Left cardiac atrium (tissue), 4 donors: ENCODE data around the gene CYP3A4. TPM values are rescaled to one million over a fixed set of nuclear protein-coding genes. Genes with fewer than 3 reads are reported as not detected.
"Not testable (repeated sequence)": the region's sequence is repeated elsewhere in the genome, so short reads cannot be mapped to it uniquely, and the experiment has no call there.

Experiments used
- ATAC-seq, 2 donors: fragments of 200-7000 bp; cut with Tn5 transposase; one replicate each; pipeline ENCODE4 v1.9.1; 2020; ENCODE audit warnings: mild to moderate bottlenecking in 2 of 2, moderate library complexity in 2 of 2
- DNase-seq: peaks from one replicate; pipeline ENCODE4 v3.0.0-alpha.2; 2020
- intact Hi-C, 2 donors: fragments of 100-400 bp; cut with DNase I; formaldehyde crosslinking; loops; one replicate each; pipeline versions ENCODE4 v1.14.1 to v1.15.1; 2022 to 2023
- total RNA-seq, 2 donors: library from RNA; stranded (reverse); fragmentation: NEBNext Ultra II Directional; extraction: Animal tissue kit (Norgen Biotek cat#: 25700); gene quantifications; one replicate each; pipeline ENCODE4 v1.2.1, GENCODE V29; 2021
- donor health status: DM: no; HTN: yes; CAD: no.
- donor health status: DM: no; HTN: yes; CAD: no; lungs with severe emphysema.
- donor health status: DM: yes; HTN: yes; CAD: no.
- donor health status: Dilated cardiomyopathy.

Gene CYP3A4
- total RNA-seq, 2 donors from 2014 or later, result 0.32 to 0.34 TPM

DNA sequence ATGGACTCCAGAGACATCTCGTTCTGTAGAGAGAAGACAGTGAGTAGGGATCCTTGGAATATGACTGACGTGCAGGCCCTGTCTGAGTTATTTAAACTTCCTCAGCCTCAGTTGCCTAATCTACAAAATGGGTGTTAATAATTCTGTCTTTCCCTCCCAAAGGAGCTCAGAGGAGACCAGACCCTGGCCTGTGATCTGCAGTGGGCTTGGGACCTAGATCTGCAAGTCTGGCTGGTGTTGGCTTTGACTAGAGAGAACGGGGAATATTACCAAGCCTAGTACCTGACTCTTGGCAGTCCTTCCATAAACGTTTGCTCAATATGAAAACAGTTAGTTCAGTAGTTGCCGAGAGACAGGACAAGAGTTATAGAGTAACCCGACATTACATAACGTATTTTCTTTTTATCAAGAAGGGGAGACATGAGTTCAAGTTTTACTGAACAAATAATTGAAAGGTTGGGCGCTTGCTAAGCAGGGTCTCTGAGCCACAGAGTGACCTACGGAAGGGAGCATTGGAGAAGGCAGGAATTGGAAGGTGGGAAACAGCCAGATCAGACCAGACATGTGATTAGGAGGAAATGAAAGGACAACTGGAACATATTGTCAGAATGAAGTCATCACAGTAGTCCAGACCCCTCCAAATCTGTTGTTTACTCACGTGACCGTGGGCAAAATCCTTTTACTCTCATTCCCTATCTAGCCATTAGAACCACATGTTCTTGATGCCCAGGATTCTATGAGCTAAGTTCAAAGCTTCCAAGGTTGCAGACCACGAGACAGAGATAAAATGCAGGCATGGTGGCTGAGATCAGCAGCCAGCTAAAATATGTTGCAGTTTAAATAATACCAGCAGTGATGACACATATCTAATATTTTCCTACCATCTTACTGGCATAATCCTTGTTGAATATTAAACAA lies 10.9 kb upstream of the CYP3A4 start:
- ATAC-seq, result no peak
- intact Hi-C loops, result no loop called here
- no peak for DNase-seq

DNA sequence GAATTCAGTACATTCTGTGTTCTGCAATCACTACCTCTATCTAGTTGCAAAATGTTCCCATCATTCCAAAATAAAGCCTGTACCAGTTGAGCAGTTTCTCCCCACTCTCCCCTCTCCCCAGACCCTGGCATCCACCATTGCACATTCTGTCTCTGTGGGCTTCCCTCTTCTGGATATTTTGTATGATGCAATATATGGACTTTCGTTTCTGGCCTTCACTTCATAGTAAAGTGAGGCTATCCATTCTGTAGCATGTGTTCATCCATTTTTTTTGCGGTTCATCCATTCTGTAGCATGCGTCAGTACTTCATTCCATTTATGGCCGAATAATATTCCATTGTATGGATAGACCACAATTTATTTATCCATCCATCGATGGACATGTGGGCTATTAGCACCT lies 9.5 kb upstream of the CYP3A4 start:
- DNase-seq (no peak), ATAC-seq (no peak)

DNA sequence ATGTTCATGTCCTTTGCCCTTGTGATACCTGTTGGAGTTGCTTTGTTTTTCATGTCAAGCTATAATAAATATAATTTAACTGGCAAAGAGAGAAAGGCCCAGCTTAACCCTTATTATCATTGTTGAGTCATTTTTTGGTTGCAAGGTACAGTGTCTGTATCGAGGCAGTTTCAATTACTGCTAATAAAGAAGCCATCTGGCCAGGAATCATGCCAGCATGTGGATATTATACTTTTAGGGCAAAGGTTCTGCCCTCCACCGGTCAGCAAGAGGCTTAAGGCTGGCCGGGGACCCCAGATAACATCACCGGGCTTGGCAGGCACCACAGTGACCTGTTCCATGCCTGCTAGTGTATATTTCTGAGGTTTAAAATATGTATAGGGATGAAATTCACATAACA lies 9.0 kb upstream of the CYP3A4 start:
- DNase-seq (no peak), ATAC-seq (no peak)
- intact Hi-C loops, result no loop called here

More for the DNA sequence above, 9.5 kb upstream of the CYP3A4 start:
- intact Hi-C loops, result no loop called here

DNA sequence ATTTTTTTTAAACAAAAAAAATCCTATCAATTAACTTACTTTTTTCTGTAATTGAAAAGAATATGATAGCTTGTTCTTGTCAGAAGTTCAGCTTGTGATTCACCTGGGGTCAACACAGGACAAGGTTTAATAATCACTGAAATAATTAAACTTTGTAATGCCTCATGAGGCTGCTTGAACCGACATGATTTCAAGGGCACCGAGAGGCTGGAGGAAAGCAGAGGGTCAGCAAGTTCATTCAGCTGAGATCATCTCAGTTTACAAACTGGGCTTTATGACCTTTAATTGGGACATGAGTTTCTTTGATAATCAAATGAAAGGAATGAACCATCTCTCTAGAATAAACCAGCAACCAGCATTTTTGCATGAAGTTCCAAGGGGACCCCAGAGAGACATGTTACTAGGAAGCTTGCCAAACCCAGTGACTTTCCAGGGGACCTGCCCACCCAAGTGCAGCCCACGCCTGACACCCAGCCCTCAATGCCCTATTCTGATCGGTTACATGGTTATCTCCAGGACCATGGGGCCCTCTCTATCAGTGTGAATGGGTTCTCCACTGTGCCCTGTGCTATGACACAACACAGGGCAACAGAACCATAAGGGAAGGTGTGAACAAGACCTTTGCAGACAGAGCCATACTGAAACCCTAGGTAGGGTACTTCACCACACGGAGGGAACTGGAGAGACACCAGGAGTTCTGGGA lies 7.8 kb upstream of the CYP3A4 start:
- ATAC-seq, result no peak
- intact Hi-C loops, result no loop called here
- no peak for DNase-seq

DNA sequence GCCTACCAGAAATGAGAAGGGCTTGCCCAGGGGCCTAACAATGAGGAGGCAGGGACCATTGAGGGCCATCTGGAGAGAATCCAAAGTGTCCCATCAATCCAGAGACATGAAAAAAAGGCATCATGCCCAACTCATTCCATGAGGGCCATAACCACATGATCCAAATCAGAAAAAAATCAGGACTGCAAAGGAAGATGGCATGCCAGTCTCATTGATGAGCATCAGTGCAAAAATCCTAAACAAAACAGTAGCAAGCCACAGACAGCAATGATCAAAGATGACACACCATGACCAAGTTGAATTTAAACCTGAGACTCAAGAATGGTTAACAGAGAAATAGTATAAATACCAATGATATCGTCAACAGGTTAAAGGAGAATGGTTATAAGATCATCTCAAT lies 7.0 kb upstream of the CYP3A4 start:
- ATAC-seq (no peak), DNase-seq (no peak)
- intact Hi-C loops, result no loop called here

DNA sequence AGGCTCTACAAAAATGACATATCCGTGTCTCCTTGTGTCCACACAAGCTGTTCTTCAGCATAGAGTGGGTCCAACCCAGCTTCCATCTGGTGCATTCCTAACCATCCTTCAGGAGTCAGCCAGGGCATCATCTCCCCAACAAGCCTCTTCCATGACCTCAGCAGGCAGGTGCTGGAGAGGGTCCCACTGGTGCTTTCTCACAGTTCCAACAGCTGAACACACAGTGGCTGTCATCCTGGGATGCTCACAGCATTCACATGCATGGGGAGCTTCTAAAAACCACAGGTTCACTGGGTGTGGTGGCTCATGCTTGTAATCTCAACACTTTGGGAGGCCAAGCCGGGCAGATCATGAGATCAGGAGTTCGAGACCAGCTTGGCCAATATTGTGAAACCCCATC lies 6.4 kb upstream of the CYP3A4 start:
- intact Hi-C loops, result no loop called here
- no peak for ATAC-seq
- no peak for DNase-seq

DNA sequence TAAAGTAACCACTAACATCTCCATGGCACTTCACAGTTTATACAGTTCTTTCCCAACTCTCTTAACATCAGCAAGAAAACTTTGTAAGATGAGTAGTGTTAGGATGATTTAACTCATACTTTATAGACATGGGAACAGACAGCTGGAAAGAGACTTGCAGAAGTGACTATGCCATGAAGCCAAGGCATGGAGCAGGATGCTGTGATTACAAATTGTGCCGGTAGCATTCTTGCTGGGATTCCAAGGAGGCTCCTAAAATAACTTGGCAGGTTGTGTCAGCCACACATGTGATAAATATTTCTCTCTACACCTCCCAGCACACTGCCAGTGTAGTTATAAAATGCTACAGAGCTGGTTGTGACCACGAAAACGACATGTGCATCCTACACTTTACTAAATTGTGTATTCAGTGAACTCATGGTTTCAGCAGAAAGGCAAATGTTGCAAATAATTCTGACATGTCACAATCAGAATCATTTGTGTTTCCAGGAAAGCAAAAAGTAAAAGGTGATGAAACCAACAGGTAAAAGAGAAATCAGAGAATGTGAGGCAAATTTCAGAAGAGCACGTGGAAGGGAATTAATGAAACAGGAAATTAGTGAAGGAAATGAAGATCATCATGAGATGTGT lies 5.6 kb upstream of the CYP3A4 start:
- no peak for DNase-seq
- intact Hi-C loops, result no loop called here
- ATAC-seq, result no peak

DNA sequence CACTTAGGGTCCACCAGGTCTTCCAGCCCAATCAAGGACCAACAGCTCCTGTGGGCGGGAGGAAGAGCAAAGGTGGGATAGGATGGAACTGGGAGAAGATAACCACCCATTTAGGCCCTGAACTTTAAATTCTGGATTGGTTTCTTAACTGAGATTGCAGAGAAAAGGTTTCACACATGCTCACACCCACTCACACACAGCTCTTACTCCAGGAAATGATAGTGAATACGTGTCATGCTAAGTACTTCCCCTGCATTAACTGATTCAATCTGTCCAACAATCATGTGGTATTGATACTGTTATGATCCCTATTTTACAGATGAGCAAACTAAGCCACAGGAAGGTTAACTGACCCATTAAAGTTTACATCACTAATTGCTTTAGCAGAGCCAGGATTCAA lies 4.6 kb upstream of the CYP3A4 start:
- ATAC-seq (no peak), DNase-seq (no peak)
- intact Hi-C loops, result no loop called here

DNA sequence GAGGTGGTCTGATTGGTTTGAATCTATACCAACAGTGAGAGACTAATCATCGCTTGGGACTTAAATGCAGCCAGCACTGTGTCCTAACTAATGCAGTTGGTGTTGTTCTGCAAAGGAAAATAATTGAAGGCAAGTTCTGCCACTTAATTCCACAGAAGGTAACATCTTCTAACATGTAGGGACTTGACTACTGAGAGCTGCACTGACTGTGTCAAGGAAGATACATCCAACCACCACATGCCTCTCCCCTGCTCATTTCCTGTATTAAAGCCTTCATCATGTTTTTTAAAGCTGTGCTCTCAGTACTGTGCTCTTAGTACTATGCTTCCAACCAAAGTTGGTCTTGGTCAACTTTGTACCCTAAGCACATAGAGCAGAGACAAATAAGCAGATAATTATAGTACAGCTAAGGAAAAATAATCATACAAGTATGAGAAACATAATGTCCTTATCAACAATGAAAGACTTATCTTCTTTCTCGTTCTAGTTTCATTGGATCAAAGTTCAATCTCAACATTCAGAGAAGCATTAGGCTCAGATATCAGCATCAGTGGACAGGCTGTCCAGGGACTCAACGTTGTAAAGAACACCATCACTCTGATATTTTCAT lies 2.8 kb upstream of the CYP3A4 start:
- intact Hi-C loops, result no loop called here
- DNase-seq, result no peak
- no peak for ATAC-seq

DNA sequence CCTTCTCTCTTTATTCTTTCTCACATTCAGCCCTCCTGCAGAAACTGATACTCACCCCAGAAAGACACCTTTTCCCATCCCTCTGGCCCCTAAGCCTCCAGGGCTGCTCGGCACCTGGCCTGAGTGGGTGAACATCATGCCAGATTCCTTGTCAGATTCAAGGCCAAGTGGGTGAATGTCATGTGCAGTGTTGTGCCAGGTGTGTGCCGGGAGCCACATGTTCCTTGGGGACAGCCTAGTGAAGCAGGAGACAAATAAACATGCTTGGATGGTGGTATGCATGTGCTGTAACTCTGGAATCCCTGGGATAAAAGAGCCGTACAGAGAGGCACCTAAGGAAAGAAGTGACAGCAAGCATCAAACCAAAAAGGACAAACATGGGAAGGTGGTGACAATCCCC lies 1.7 kb upstream of the CYP3A4 start:
- DNase-seq, intact Hi-C loops, ATAC-seq: not testable (repeated sequence)

DNA sequence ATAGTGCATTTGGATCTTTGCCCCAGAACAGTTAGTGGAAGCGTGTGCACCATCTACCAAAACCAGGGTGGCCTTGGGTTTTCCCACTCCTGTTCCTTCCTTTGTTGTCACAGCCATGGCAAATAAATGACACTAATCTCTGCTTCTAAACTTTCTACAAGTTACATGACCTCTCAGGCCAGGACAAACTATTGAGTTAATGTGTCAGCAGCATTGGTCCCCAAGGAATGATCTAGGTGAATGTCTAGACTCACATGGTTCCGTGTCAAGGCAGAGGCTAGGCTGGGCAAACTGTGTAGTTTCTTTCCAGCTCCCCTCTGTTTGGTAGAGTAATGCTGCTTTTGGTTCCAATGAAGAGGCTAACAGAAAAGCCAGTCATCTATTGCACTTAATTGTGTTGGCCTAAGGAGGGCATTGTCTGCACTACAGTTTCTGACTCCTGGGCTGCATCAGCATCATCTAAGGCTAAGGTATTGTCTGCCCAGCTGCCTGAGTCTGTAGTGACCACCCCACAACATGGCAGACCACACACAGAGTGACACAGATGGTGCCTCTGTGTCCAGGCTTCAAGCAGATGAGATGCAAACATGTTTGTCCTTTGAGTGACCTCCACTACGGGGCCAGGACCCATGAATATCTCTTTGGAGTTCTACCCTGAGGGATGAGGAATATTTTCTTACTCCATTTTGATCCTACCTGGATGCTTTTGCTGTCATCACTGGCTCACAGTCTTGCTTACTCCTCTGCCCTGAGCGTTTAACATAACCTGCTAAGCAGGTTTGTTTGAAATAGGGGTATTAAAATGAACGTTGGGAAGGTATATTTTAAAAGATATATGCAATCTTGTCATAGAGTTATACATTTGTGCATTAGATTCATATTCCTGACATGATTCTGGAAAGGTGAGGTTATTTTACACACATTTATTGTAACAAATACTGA lies 1.7 kb downstream of the CYP3A4 start:
- DNase-seq (no peak), ATAC-seq (no peak)
- intact Hi-C loops, result no loop called here

DNA sequence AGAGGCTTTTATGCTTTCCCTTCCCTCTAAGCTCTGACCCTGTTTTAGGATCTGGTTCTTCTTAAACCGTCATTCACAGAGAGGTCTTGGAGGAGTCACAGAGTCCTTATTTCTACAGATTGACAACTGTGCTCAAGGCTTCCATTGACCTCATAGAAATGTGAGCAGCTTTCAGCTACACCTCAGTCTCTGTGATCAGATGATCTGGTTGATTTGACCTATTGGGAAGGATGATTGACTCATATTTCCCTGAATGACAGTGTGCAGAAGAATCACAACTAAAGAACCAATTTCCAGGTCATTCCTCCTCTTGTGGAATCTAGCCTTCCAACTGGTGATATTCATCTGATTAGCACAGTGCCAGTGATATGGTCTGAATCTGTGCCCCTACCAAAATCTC lies 3.4 kb downstream of the CYP3A4 start:
- DNase-seq, result no peak
- intact Hi-C loops, result no loop called here
- no peak for ATAC-seq

DNA sequence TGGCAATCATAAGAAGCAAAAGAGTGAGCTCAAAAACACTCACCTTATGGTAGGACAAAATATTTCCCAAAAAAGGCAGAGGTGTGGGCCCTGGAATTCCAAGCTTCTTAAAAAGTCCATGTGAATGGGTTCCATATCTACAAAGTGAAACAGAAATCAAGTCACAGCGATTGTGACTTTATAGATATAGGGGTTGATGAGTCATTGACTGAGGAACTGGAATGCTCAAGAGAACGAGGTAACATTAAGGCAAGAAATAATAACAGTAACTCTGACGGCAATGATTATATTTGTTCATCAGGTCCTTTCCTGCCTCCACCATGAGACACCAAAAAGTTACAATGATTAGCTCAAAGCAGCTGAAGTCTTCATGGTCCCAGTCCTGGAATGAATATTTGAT lies 4.0 kb downstream of the CYP3A4 start:
- intact Hi-C loops, result no loop called here

DNA sequence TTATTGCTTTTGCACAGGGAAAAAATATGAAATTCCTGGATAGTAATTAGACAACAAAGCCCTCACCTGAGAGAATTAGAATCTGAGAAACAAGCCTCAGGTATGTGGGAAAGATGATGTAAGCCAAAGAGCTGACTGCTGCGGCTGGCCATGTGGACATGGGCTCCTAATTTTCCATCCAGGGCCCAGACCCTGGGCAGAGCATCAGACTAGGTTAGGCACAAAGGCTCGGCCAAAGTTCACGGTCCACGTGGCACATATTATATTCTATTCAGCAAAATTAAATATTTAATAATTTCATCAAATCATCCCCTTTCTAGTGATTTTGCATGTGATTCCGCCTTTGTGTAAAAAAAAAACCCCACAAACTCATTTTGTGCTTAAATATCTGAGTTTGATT lies 5.1 kb downstream of the CYP3A4 start:
- ATAC-seq (no peak), DNase-seq (no peak)
- intact Hi-C loops, result no loop called here

More for the DNA sequence above, 4.0 kb downstream of the CYP3A4 start:
- DNase-seq (no peak), ATAC-seq (no peak)

DNA sequence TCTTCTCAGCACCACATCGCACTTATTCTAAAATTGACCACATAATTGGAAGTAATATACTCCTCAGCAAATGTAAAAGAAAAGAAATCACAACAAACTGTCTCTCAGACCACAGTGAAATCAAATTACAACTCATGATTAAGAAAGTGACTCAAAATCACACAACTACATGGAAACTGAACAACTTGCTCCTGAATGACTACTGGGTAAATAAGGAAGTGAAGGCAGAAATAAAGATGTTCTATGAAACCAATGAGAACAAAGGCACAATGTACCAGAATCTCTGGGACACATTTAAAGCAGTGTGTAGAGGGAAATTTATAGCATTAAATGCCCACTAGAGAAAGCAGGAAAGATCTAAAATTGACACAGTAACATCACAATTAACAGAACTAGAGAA lies 10.6 kb downstream of the CYP3A4 start:
- DNase-seq, ATAC-seq, intact Hi-C loops: not testable (repeated sequence)

DNA sequence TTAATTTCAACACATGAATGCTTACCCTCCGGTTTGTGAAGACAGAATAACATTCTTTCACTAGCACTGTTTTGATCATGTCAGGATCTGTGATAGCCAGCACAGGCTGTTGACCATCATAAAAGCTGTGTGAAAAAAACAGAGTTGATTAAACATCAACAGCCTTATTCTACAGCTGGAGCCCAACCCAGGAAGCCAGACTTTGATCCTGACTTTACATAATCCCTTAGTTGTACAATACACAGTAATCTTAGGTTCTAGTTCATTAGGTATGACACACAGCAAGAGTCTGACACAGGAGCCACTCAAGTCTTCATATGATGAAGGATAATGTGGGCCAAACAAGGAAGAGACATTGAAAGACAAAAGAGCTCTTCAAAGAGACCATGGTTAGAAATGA lies 11.4 kb downstream of the CYP3A4 start:
- intact Hi-C loops, result no loop called here
- no peak for DNase-seq
- ATAC-seq, result no peak

DNA sequence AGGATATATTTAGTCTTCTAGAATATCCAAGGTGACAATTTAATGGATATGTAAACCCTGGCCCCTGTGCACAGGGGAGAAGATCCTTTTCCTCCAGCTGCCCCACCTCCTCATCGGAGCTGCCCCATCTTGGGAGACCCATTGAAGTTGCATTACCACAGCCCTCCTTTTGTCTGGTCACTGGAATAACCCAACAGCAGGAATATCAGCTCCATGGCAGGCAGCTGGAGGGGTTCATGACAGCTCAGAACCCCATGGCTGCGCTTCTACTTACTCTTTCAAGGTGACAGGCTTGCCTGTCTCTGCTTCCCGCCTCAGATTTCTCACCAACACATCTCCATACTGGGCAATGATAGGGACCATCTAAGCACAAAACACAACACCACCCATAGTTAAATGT lies 14.5 kb downstream of the CYP3A4 start:
- DNase-seq, ATAC-seq, intact Hi-C loops: not testable (repeated sequence)

DNA sequence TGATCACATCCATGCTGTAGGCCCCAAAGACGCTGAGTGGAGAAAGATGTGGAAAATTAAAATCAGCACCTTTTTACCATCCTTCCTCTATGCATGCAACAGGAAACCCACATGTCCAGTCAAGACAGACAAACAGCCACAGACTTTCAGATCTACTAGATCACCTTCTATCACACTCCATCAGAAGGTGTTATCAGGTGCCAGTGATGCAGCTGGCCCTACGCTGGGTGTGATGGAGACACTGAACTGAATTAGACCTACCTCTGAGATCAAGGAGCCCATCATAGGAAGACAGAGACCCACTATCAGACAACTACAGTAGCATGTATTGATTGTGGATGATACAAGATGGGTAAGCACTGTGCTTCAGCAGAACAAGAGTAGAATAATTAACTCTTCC lies 15.5 kb downstream of the CYP3A4 start:
- DNase-seq, result no peak
- ATAC-seq, result no peak
- intact Hi-C loops, result no loop called here

DNA sequence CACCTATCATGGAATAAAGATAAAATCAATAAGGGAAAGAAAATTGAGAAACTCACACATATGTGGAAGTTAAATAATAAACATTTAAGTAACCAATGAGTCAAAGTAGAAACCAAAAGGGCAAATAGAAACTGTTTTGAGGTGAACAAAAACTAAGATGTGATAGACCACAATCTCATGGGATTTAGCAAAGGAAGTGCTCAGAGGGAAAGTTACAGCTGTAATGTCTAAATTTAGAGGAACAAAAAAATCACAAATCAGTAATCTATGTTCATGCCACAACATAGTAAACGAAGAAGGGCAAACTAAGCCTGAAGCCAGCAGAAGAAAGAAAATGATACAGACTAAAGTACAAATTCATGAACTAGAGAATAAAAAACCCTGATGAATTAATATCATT lies 16.3 kb downstream of the CYP3A4 start:
- intact Hi-C loops, result no loop called here
- DNase-seq (no peak), ATAC-seq (no peak)
